PC-9 (cell line): ENCODE data around the gene CPNE4. TPM values are rescaled to one million over a fixed set of nuclear protein-coding genes. Genes with fewer than 3 reads are reported as not detected.

Experiments
- BruUV-seq: library from RNA; stranded (reverse); fragments of 400-500 nt; replicated peaks from 2 replicates; lab custom pipeline; 2021; lab: Mats Ljungman, UMichigan
- CTCF ChIA-PET: fragments of 300-600 bp; sonication (Branson Sonifier 250); formaldehyde crosslinking; loops from one replicate; lab custom pipeline; 2022; ENCODE audit warnings: antibody characterized with exemption; lab: Charles Lee
- POLR2A ChIA-PET: fragments of 300-600 bp; sonication (Branson Sonifier 250); formaldehyde crosslinking; loops from one replicate; lab custom pipeline; 2022; ENCODE audit warnings: antibody characterized with exemption; ENCODE audit not compliant: unreplicated experiment; lab: Charles Lee
- DNase-seq, 2 experiments: peaks; one replicate each; pipeline versions ENCODE4 v3.0.0 to v3.0.0-alpha.2; 2015 to 2022; ENCODE audit warnings: mixed read lengths in 1 of 2
- H2AFZ ChIP-seq: fragments of 200-600 bp; sonication (generic); 2 replicates; pipeline ENCODE4 v1.8.1; 2017; ENCODE audit warnings: antibody characterized with exemption
- H3F3A ChIP-seq: fragments of 200-600 bp; sonication (generic); 2 replicates; pipeline ENCODE4 v1.8.1; 2017; ENCODE audit warnings: antibody characterized with exemption, mild to moderate bottlenecking, low read depth; ENCODE audit not compliant: insufficient read depth
- H3K27ac ChIP-seq: fragments of 200-600 bp; sonication (generic); 2 replicates; pipeline ENCODE4 v1.6.1; 2016; ENCODE audit warnings: mixed run types
- H3K27me3 ChIP-seq: fragments of 200-600 bp; sonication (generic); 2 replicates; pipeline ENCODE4 v1.6.1; 2016; ENCODE audit warnings: low read depth, mixed run types; ENCODE audit not compliant: insufficient read depth
- H3K36me3 ChIP-seq: fragments of 200-600 bp; sonication (generic); 2 replicates; pipeline ENCODE4 v1.6.1; 2016; ENCODE audit warnings: low read depth, mixed run types
- H3K4me1 ChIP-seq: fragments of 200-600 bp; sonication (generic); replicated peaks from 2 replicates; pipeline ENCODE4 v1.6.1; 2016; ENCODE audit warnings: mixed run types; ENCODE audit not compliant: insufficient read depth
- H3K4me2 ChIP-seq: fragments of 200-600 bp; sonication (generic); 2 replicates; pipeline ENCODE4 v1.6.1; 2017; ENCODE audit warnings: mixed run types
- H3K4me3 ChIP-seq: fragments of 200-600 bp; sonication (generic); 2 replicates; pipeline ENCODE4 v1.6.1; 2016; ENCODE audit warnings: mixed run types
- H3K79me2 ChIP-seq: fragments of 200-600 bp; sonication (generic); 2 replicates; pipeline ENCODE4 v1.6.1; 2017; ENCODE audit warnings: low read depth, mixed run types
- H3K9me2 ChIP-seq: fragments of 200-600 bp; sonication (generic); 2 replicates; pipeline ENCODE4 v1.8.1; 2017; ENCODE audit warnings: mild to moderate bottlenecking; ENCODE audit not compliant: insufficient read depth
- H3K9me3 ChIP-seq: fragments of 200-600 bp; sonication (generic); 2 replicates; pipeline ENCODE4 v1.8.1; 2016; ENCODE audit warnings: low read depth; ENCODE audit not compliant: insufficient read depth
- H4K20me1 ChIP-seq: fragments of 200-600 bp; sonication (generic); 2 replicates; pipeline ENCODE4 v1.8.1; 2017; ENCODE audit not compliant: insufficient read depth
- CTCF ChIP-seq: fragments of 200-600 bp; sonication (generic); conservative IDR thresholded peaks from 2 replicates; pipeline ENCODE4 v1.6.1; 2017; ENCODE audit warnings: mixed run types, antibody characterized with exemption, mild to moderate bottlenecking, moderate library complexity
- EZH2 ChIP-seq: fragments of 200-600 bp; sonication (generic); IDR thresholded peaks from 2 replicates; pipeline ENCODE4 v1.8.0; 2017; ENCODE audit warnings: antibody characterized with exemption, low read depth
- intact Hi-C: fragments of 100-400 bp; cut with micrococcal nuclease; formaldehyde crosslinking; loops from one replicate; pipeline ENCODE4 v1.10.0; 2022; ENCODE audit not compliant: unreplicated experiment
- total RNA-seq: library from RNA; stranded (reverse); gene quantifications from 2 replicates; pipeline ENCODE4 v1.2.3, GENCODE V29; 2021

Gene CPNE4
- total RNA-seq, 1 experiment from 2014 or later = 0.22 TPM

- POLR2A ChIA-PET = no interaction called here
- Histone ChIP-seq H3K9me2 (no peaks in the 10 kb centered on the region), H3K4me3 (no peak overlapping the region), H3K4me1 (peaks cover 25% of the 10 kb centered on the region), H3K36me3 (no peaks in the 10 kb centered on the region), H3F3A (peaks cover 11% of the 10 kb centered on the region; the same call in 1 of the 2 replicates), H4K20me1 (no peaks in the 10 kb centered on the region), H3K27ac (no peak overlapping the region), H3K9me3 (no peaks in the 10 kb centered on the region), H3K27me3 (no peaks in the 10 kb centered on the region), H3K79me2 (no peaks in the 10 kb centered on the region), H2AFZ (no peak overlapping the region), H3K4me2 (no peak overlapping the region)
- intact Hi-C loops = no loop called here
- DNase-seq = no peak
- BruUV-seq = no TSS peak
- TF ChIP-seq EZH2 (no peak), CTCF (no peak)
- CTCF ChIA-PET = no interaction called here
Measured at GRCh38 chr3:131541288-131541687, 493.5 kb downstream of the CPNE4 start.

GRCh38 chr3:131540821-131541220 is 494.0 kb downstream of the CPNE4 start:
- H3K27me3 ChIP-seq = no peaks in the 10 kb centered on the region
- peaks cover 25% of the 10 kb centered on the region for H3K4me1 ChIP-seq
- H3K27ac ChIP-seq = no peak overlapping the region
- ChIA-PET POLR2A (no interaction called here), CTCF (no interaction called here)
- no peaks in the 10 kb centered on the region for H4K20me1 ChIP-seq
- no peaks in the 10 kb centered on the region for H3K79me2 ChIP-seq
- intact Hi-C loops = no loop called here
- H3K9me3 ChIP-seq = no peaks in the 10 kb centered on the region
- H2AFZ ChIP-seq = no peak overlapping the region
- H3F3A ChIP-seq = peaks cover 11% of the 10 kb centered on the region; the same call in 1 of the 2 replicates
- BruUV-seq = no TSS peak
- H3K36me3 ChIP-seq = no peaks in the 10 kb centered on the region
- no peaks in the 10 kb centered on the region for H3K9me2 ChIP-seq
- H3K4me2 ChIP-seq = no peak overlapping the region
- no peak for DNase-seq
- TF ChIP-seq EZH2 = no peak
- TF ChIP-seq CTCF = no peak
- H3K4me3 ChIP-seq = no peak overlapping the region

- Histone ChIP-seq H4K20me1 (no peaks in the 10 kb centered on the region), H3K4me3 (no peak overlapping the region), H3K79me2 (no peaks in the 10 kb centered on the region), H3K36me3 (no peaks in the 10 kb centered on the region), H3K27me3 (no peaks in the 10 kb centered on the region), H3K27ac (no peak overlapping the region), H3K4me1 (peaks cover 23% of the 10 kb centered on the region), H3F3A (peaks cover 11% of the 10 kb centered on the region; the same call in 1 of the 2 replicates), H2AFZ (no peak overlapping the region), H3K9me3 (no peaks in the 10 kb centered on the region), H3K9me2 (no peaks in the 10 kb centered on the region), H3K4me2 (no peak overlapping the region)
- ChIA-PET POLR2A (no interaction called here), CTCF (no interaction called here)
- DNase-seq = no peak
- intact Hi-C loops = no loop called here
- TF ChIP-seq EZH2 (no peak), CTCF (no peak)
- BruUV-seq = no TSS peak
Measured at GRCh38 chr3:131540143-131540542, 494.7 kb downstream of the CPNE4 start.
